Measurements from ENCODE around the gene ELL2. TPM values are rescaled to one million over a fixed set of nuclear protein-coding genes. Genes with fewer than 3 reads are reported as not detected.

The ELL2 gene
- total RNA-seq, 1 experiment from 2014 or later, result 27.5 TPM

- Histone ChIP-seq H2BK15ac (ENCODE audit: low read depth, low read length) (no peak overlapping the region), H4K20me1 (ENCODE audit: control insufficient read depth, insufficient read depth, insufficient read length) (no peaks in the 10 kb centered on the region), H4K5ac (ENCODE audit: insufficient read length, low read depth, low read length) (no peak overlapping the region), H3T11ph (ENCODE audit: low read length) (no peak overlapping the region), H2AK5ac (ENCODE audit: insufficient read length, low read length) (no peak overlapping the region), H3K9me3 (ENCODE audit: control insufficient read depth, low read depth, low read length) (no peaks in the 10 kb centered on the region), H4K8ac (replicated peaks; ENCODE audit: insufficient read length, low read depth, low read length) (no peak overlapping the region), H3K4me2 (ENCODE audit: insufficient read depth, insufficient read length, low read length) (no peak overlapping the region), H3K27me3 (ENCODE audit: insufficient read depth, low read length) (no peaks in the 10 kb centered on the region), H2BK20ac (ENCODE audit: low read depth, low read length, poor library complexity, severe bottlenecking) (no peak overlapping the region), H3K27ac (ENCODE audit: insufficient read length, low read depth, low read length) (no peak overlapping the region), H3K14ac (ENCODE audit: insufficient read depth, low read length) (no peak overlapping the region), H3K23me2 (ENCODE audit: insufficient read length, low read depth, low read length, poor library complexity, severe bottlenecking) (no peaks in the 10 kb centered on the region), H2BK120ac (ENCODE audit: low read depth, low read length, poor library complexity, severe bottlenecking) (no peak overlapping the region), H3K4me1 (ENCODE audit: insufficient read depth, low read length) (no peaks in the 10 kb centered on the region; the same call in 1 of the 2 replicates), H3K79me2 (ENCODE audit: insufficient read depth, low read length) (no peaks in the 10 kb centered on the region), H4K91ac (ENCODE audit: insufficient read length, low read depth, low read length) (no peak overlapping the region), H3K18ac (ENCODE audit: insufficient read length, low read depth, low read length) (no peak overlapping the region), H3K4ac (ENCODE audit: low read depth, low read length) (no peak overlapping the region), H2AFZ (ENCODE audit: low read length) (no peak overlapping the region), H3K56ac (ENCODE audit: insufficient read length, low read depth, low read length) (no peak overlapping the region), H3K9ac (ENCODE audit: extremely low read depth, insufficient read length, low read length) (no peak overlapping the region), H2BK5ac (ENCODE audit: insufficient read length, low read length) (no peak overlapping the region), H3K79me1 (ENCODE audit: insufficient read depth, low read depth, low read length, poor library complexity, severe bottlenecking) (no peaks in the 10 kb centered on the region), H3K23ac (ENCODE audit: insufficient read length, low read depth, low read length) (no peak overlapping the region), H2BK12ac (ENCODE audit: insufficient read length, low read depth, low read length) (no peak overlapping the region)
- H3K36me3 Mint-ChIP-seq (ENCODE audit: insufficient read depth in 1 of 3, low read depth in 3 of 3), result peaks cover 0 to 1% (median 0%) of the 10 kb centered on the region in 3 experiments; a peak in 1 of 7 replicates
- peaks cover 16 to 25% of the 10 kb centered on the region in 2 experiments for H3K4me1 Mint-ChIP-seq
- no peaks in the 10 kb centered on the region for H3K9me3 Mint-ChIP-seq
- DNase-seq, result no peak
- no peaks in the 10 kb centered on the region for H3K27me3 Mint-ChIP-seq (ENCODE audit: low read depth)
- no CpG with 5 or more reads among the region's 5 CpGs for WGBS (ENCODE audit: extremely low coverage, insufficient read length, low lambda C conversion rate)
- no peak overlapping the region for H3K4me3 Mint-ChIP-seq
- no peak overlapping the region; a peak in 2 of 7 replicates for H3K27ac Mint-ChIP-seq
- no peak for TF ChIP-seq CTCF (conservative IDR thresholded peaks at IDR 0.05)
These were observed 53.6 kb downstream of the ELL2 start for GRCh38 chr5:95907740-95908706.
